ENCODE results near the gene PPHLN1.
A peak's percentile ranks its signal among the peaks of the same experiment; 100 is the strongest.

The PPHLN1 gene

DNA sequence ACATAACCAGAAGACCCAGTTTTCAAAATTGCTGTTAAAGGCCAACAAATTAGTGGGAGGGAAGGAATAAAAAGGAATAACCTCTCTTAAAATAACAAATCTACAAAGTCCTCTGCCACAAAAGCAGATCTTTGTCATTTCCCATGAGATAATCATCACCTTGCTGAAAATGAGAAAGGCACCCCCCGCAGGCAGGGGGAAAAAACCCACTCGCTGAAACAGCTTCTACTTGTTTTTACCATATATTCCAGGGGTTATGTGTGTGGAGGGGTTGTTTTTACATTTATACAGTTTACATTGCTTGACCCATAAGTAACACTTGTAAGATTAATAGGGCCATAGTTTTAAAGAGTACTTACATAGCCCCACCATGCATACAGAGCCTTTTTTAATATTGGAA lies 132.6 kb downstream of the PPHLN1 start:
- Histone ChIP-seq H2AFZ (ENCODE audit: low read depth, low read length) (no peak overlapping the region), H3K4me2 (ENCODE audit: insufficient read depth, low read length) (no peak overlapping the region), H4K20me1 (ENCODE audit: insufficient read depth, low read length) (no peaks in the 10 kb centered on the region), H3K9ac (ENCODE audit: low read depth, low read length) (no peak overlapping the region), H3K9me3 (ENCODE audit: insufficient read depth, low read length, severe bottlenecking) (no peaks in the 10 kb centered on the region), H3K27me3 (ENCODE audit: insufficient read depth, low read length, poor library complexity) (peaks cover 4% of the 10 kb centered on the region), H3K27ac (ENCODE audit: low read length) (no peak overlapping the region), H3K79me2 (ENCODE audit: insufficient read depth, low read length) (no peaks in the 10 kb centered on the region), H3K4me1 (ENCODE audit: insufficient read depth, low read length) (no peaks in the 10 kb centered on the region), H3K4me3 (ENCODE audit: low read depth in 1 of 2, low read length in 2 of 2) (no peak overlapping the region), H3K36me3 (ENCODE audit: insufficient read depth, low read length) (no peaks in the 10 kb centered on the region)
- DNase-seq (no peak), ATAC-seq (ENCODE audit: insufficient read depth, low read depth) (no peak)
- TF ChIP-seq, protein P1, sequence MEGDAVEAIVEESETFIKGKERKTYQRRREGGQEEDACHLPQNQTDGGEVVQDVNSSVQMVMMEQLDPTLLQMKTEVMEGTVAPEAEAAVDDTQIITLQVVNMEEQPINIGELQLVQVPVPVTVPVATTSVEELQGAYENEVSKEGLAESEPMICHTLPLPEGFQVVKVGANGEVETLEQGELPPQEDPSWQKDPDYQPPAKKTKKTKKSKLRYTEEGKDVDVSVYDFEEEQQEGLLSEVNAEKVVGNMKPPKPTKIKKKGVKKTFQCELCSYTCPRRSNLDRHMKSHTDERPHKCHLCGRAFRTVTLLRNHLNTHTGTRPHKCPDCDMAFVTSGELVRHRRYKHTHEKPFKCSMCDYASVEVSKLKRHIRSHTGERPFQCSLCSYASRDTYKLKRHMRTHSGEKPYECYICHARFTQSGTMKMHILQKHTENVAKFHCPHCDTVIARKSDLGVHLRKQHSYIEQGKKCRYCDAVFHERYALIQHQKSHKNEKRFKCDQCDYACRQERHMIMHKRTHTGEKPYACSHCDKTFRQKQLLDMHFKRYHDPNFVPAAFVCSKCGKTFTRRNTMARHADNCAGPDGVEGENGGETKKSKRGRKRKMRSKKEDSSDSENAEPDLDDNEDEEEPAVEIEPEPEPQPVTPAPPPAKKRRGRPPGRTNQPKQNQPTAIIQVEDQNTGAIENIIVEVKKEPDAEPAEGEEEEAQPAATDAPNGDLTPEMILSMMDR (IDR thresholded peaks at IDR 0.05; ENCODE audit: borderline replicate concordance, extremely low read depth, low read length, poor library complexity, severe bottlenecking): peak; percentile 5
- TF ChIP-seq EZH2 (IDR thresholded peaks at IDR 0.05; ENCODE audit: borderline replicate concordance, low read depth, low read length, severe bottlenecking): no peak

- H3K9ac ChIP-seq (ENCODE audit: low read depth, low read length): no peak overlapping the region
Measured at GRCh38 chr12:42459336-42459847, 133.4 kb downstream of the PPHLN1 start.

GRCh38 chr12:42462486-42462885 lies 136.5 kb downstream of the PPHLN1 start:
- Histone ChIP-seq H3K4me2 (ENCODE audit: insufficient read depth, low read length) (no peak overlapping the region), H4K20me1 (ENCODE audit: insufficient read depth, low read length) (no peaks in the 10 kb centered on the region), H3K9ac (ENCODE audit: low read depth, low read length) (no peak overlapping the region), H3K36me3 (ENCODE audit: insufficient read depth, low read length) (no peaks in the 10 kb centered on the region), H3K27me3 (ENCODE audit: insufficient read depth, low read length, poor library complexity) (peaks cover 3% of the 10 kb centered on the region), H3K9me3 (ENCODE audit: insufficient read depth, low read length, severe bottlenecking) (no peaks in the 10 kb centered on the region), H3K4me1 (ENCODE audit: insufficient read depth, low read length) (no peaks in the 10 kb centered on the region), H3K79me2 (ENCODE audit: insufficient read depth, low read length) (no peaks in the 10 kb centered on the region), H2AFZ (ENCODE audit: low read depth, low read length) (no peak overlapping the region), H3K4me3 (ENCODE audit: low read depth in 1 of 2, low read length in 2 of 2) (no peak overlapping the region), H3K27ac (ENCODE audit: low read length) (no peak overlapping the region)
- TF ChIP-seq, protein P1 (IDR thresholded peaks at IDR 0.05; ENCODE audit: borderline replicate concordance, extremely low read depth, low read length, poor library complexity, severe bottlenecking): no peak
- no peak for TF ChIP-seq EZH2 (IDR thresholded peaks at IDR 0.05; ENCODE audit: borderline replicate concordance, low read depth, low read length, severe bottlenecking)
- DNase-seq (no peak), ATAC-seq (ENCODE audit: insufficient read depth, low read depth) (no peak)

More at GRCh38 chr12:42459336-42459847, 133.4 kb downstream of the PPHLN1 start:
- Histone ChIP-seq H3K27me3 (ENCODE audit: insufficient read depth, low read length, poor library complexity) (peaks cover 4% of the 10 kb centered on the region), H3K36me3 (ENCODE audit: insufficient read depth, low read length) (no peaks in the 10 kb centered on the region), H3K27ac (ENCODE audit: low read length) (no peak overlapping the region), H3K4me2 (ENCODE audit: insufficient read depth, low read length) (no peak overlapping the region), H3K4me3 (ENCODE audit: low read depth in 1 of 2, low read length in 2 of 2) (no peak overlapping the region), H3K9me3 (ENCODE audit: insufficient read depth, low read length, severe bottlenecking) (no peaks in the 10 kb centered on the region), H3K79me2 (ENCODE audit: insufficient read depth, low read length) (no peaks in the 10 kb centered on the region), H2AFZ (ENCODE audit: low read depth, low read length) (no peak overlapping the region), H4K20me1 (ENCODE audit: insufficient read depth, low read length) (no peaks in the 10 kb centered on the region), H3K4me1 (ENCODE audit: insufficient read depth, low read length) (no peaks in the 10 kb centered on the region)
- DNase-seq (no peak), ATAC-seq (ENCODE audit: insufficient read depth, low read depth) (no peak)
- TF ChIP-seq EZH2 (IDR thresholded peaks at IDR 0.05; ENCODE audit: borderline replicate concordance, low read depth, low read length, severe bottlenecking): no peak
- TF ChIP-seq, protein P1 (IDR thresholded peaks at IDR 0.05; ENCODE audit: borderline replicate concordance, extremely low read depth, low read length, poor library complexity, severe bottlenecking): no peak

DNA sequence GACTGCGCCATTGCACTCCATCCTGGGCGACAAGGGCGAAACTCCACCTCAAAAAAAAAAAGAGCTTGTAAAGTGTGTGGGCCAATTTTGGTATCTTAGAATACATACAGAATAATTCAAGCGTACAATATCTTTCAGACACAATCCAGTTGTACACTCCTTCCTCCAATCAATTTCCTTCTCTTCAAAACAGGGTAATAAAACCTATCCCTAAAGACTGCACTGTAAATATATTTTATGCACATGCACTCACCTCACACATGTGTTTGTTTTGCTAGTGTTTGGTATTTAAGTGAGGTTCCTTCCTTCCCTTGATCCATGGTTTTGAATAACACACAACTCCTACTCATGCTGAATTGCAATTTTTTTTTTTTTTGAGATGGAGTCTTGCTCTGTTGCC lies 137.7 kb downstream of the PPHLN1 start:
- Histone ChIP-seq H3K36me3 (ENCODE audit: insufficient read depth, low read length) (no peaks in the 10 kb centered on the region), H4K20me1 (ENCODE audit: insufficient read depth, low read length) (no peaks in the 10 kb centered on the region), H2AFZ (ENCODE audit: low read depth, low read length) (no peak overlapping the region), H3K9me3 (ENCODE audit: insufficient read depth, low read length, severe bottlenecking) (no peaks in the 10 kb centered on the region), H3K9ac (ENCODE audit: low read depth, low read length) (no peak overlapping the region), H3K27me3 (ENCODE audit: insufficient read depth, low read length, poor library complexity) (no peaks in the 10 kb centered on the region), H3K4me1 (ENCODE audit: insufficient read depth, low read length) (no peaks in the 10 kb centered on the region), H3K4me2 (ENCODE audit: insufficient read depth, low read length) (no peak overlapping the region), H3K4me3 (ENCODE audit: low read depth in 1 of 2, low read length in 2 of 2) (no peak overlapping the region), H3K27ac (ENCODE audit: low read length) (no peak overlapping the region), H3K79me2 (ENCODE audit: insufficient read depth, low read length) (no peaks in the 10 kb centered on the region)
- TF ChIP-seq, protein P1 (IDR thresholded peaks at IDR 0.05; ENCODE audit: borderline replicate concordance, extremely low read depth, low read length, poor library complexity, severe bottlenecking): no peak
- no peak for TF ChIP-seq EZH2 (IDR thresholded peaks at IDR 0.05; ENCODE audit: borderline replicate concordance, low read depth, low read length, severe bottlenecking)
- DNase-seq: no peak
- no peak for ATAC-seq (ENCODE audit: insufficient read depth, low read depth)

Measured in DND-41 (cell line).